OCI-LY3 (cell line): Measurements from ENCODE around the gene PDE4C.

Source experiments
- H2AFZ ChIP-seq: fragments of 200-600, 300-600 bp; shearing (Covaris generic); 2 replicates; pipeline ENCODE4 v1.6.0; 2014; ENCODE audit warnings: antibody characterized with exemption, low read depth, low read length
- H3K27ac ChIP-seq: fragments of 200-600, 300-600 bp; sonication (generic); 2 replicates; pipeline ENCODE4 v1.5.1; 2014; ENCODE audit warnings: mild to moderate bottlenecking, low read length, moderate library complexity, mixed read lengths
- H3K27me3 ChIP-seq: fragments of 200-600, 300-600 bp; sonication (generic); 2 replicates; pipeline ENCODE4 v1.6.1; 2014; ENCODE audit warnings: low read depth, low read length, mixed read lengths
- H3K36me3 ChIP-seq: fragments of 200-600, 300-600 bp; sonication (generic); replicated peaks from 2 replicates; pipeline ENCODE3; 2014; ENCODE audit warnings: low read depth, low read length, mixed read lengths
- H3K4me1 ChIP-seq: fragments of 300-600, 200-600 bp; sonication (generic); 2 replicates; pipeline ENCODE4 v1.6.1; 2014; ENCODE audit warnings: low read length, mixed read lengths
- H3K4me2 ChIP-seq: fragments of 200-600, 300-600 bp; sonication (generic); 2 replicates; pipeline ENCODE4 v1.6.1; 2014; ENCODE audit warnings: low read length, mixed read lengths
- H3K4me3 ChIP-seq: fragments of 300-600, 200-600 bp; sonication (generic); 2 replicates; pipeline ENCODE4 v1.5.1; 2014; ENCODE audit warnings: antibody characterized with exemption, mild to moderate bottlenecking, low read length, moderate library complexity
- H3K79me2 ChIP-seq: fragments of 300-600, 200-600 bp; shearing (Covaris generic); 2 replicates; pipeline ENCODE4 v1.6.1; 2014; ENCODE audit warnings: mild to moderate bottlenecking, low read length, mixed read lengths
- H3K9ac ChIP-seq: fragments of 300-600, 200-600 bp; shearing (Covaris generic); 2 replicates; pipeline ENCODE4 v1.6.0; 2014; ENCODE audit warnings: mild to moderate bottlenecking, low read length, moderate library complexity
- H3K9me3 ChIP-seq: fragments of 200-600, 300-600 bp; shearing (Covaris generic); 2 replicates; pipeline ENCODE4 v1.6.1; 2014; ENCODE audit warnings: low read length, mixed read lengths; ENCODE audit not compliant: insufficient read depth
- H4K20me1 ChIP-seq: fragments of 200-600, 300-600 bp; sonication (generic); 2 replicates; pipeline ENCODE4 v1.6.1; 2016; ENCODE audit warnings: low read length, mixed read lengths; ENCODE audit not compliant: insufficient read depth
- CTCF ChIP-seq: fragments of 200-600, 300-600 bp; sonication (generic); IDR thresholded peaks from 2 replicates; pipeline ENCODE4 v1.5.1; 2014; ENCODE audit warnings: antibody characterized with exemption, low read length, low read depth
- EZH2phosphoT487 ChIP-seq: fragments of 200-600 bp; shearing (Covaris generic); IDR thresholded peaks from 2 replicates; pipeline ENCODE4 v1.6.1; 2018; ENCODE audit warnings: antibody characterized with exemption, mixed run types, low read depth

PDE4C gene

GRCh38 chr19:18271433-18271841 lies 45.2 kb upstream of the PDE4C start:
- H3K27ac ChIP-seq, result no peak overlapping the region
- no peak overlapping the region for H3K4me3 ChIP-seq
- TF ChIP-seq EZH2phosphoT487, result no peak
- TF ChIP-seq CTCF, result no peak
- no peak overlapping the region for H2AFZ ChIP-seq
- H3K9ac ChIP-seq, result no peak overlapping the region
- H3K4me1 ChIP-seq, result no peaks in the 10 kb centered on the region
- H3K79me2 ChIP-seq, result no peaks in the 10 kb centered on the region
- H3K27me3 ChIP-seq, result no peaks in the 10 kb centered on the region
- no peaks in the 10 kb centered on the region for H3K9me3 ChIP-seq
- H3K4me2 ChIP-seq, result no peak overlapping the region
- H3K36me3 ChIP-seq, result no peaks in the 10 kb centered on the region
- no peaks in the 10 kb centered on the region for H4K20me1 ChIP-seq

- no peaks in the 10 kb centered on the region for H3K36me3 ChIP-seq
- H2AFZ ChIP-seq, result no peak overlapping the region
- H3K4me3 ChIP-seq, result no peak overlapping the region
- no peaks in the 10 kb centered on the region for H4K20me1 ChIP-seq
- H3K4me2 ChIP-seq, result no peak overlapping the region
- TF ChIP-seq EZH2phosphoT487 (no peak), CTCF (no peak)
- no peaks in the 10 kb centered on the region for H3K79me2 ChIP-seq
- H3K9ac ChIP-seq, result no peak overlapping the region
- peaks cover 6% of the 10 kb centered on the region; the same call in 1 of the 2 replicates for H3K4me1 ChIP-seq
- no peaks in the 10 kb centered on the region for H3K27me3 ChIP-seq
- no peaks in the 10 kb centered on the region for H3K9me3 ChIP-seq
- no peak overlapping the region for H3K27ac ChIP-seq
Measured at GRCh38 chr19:18270326-18270725, 44.1 kb upstream of the PDE4C start.

- Histone ChIP-seq H3K36me3 (no peaks in the 10 kb centered on the region), H4K20me1 (no peaks in the 10 kb centered on the region)
- TF ChIP-seq EZH2phosphoT487, result no peak
- no peak for TF ChIP-seq CTCF
Measured at GRCh38 chr19:18269070-18269723, 43.0 kb upstream of the PDE4C start.

GRCh38 chr19:18266771-18267686 lies 40.8 kb upstream of the PDE4C start:
- Histone ChIP-seq H3K36me3 (no peaks in the 10 kb centered on the region), H3K4me2 (no peak overlapping the region), H3K4me3 (no peak overlapping the region), H3K9me3 (no peaks in the 10 kb centered on the region), H3K27ac (no peak overlapping the region), H3K9ac (no peak overlapping the region), H3K27me3 (no peaks in the 10 kb centered on the region; the same call in 1 of the 2 replicates), H3K4me1 (peaks cover 6% of the 10 kb centered on the region; the same call in 1 of the 2 replicates), H2AFZ (no peak overlapping the region), H4K20me1 (no peaks in the 10 kb centered on the region), H3K79me2 (no peaks in the 10 kb centered on the region)
- no peak for TF ChIP-seq EZH2phosphoT487
- no peak for TF ChIP-seq CTCF

More at GRCh38 chr19:18269070-18269723, 43.0 kb upstream of the PDE4C start:
- no peak overlapping the region for H3K9ac ChIP-seq
- H3K4me2 ChIP-seq, result no peak overlapping the region
- H3K9me3 ChIP-seq, result no peaks in the 10 kb centered on the region
- H2AFZ ChIP-seq, result no peak overlapping the region
- peaks cover 6% of the 10 kb centered on the region; the same call in 1 of the 2 replicates for H3K4me1 ChIP-seq
- no peak overlapping the region for H3K27ac ChIP-seq
- no peaks in the 10 kb centered on the region for H3K79me2 ChIP-seq
- no peaks in the 10 kb centered on the region for H3K27me3 ChIP-seq
- H3K4me3 ChIP-seq, result no peak overlapping the region
